Stomach (tissue), 9 donors: ENCODE results near the gene SYNC. TPM values are rescaled to one million over a fixed set of nuclear protein-coding genes. Genes with fewer than 3 reads are reported as not detected.
"Not testable (repeated sequence)": the region's sequence is repeated elsewhere in the genome, so short reads cannot be mapped to it uniquely, and the experiment has no call there.

Experiments used
- DNase-seq, 2 donors: peaks; one replicate each; pipeline versions ENCODE4 v3.0.0 to v3.0.0-alpha.2; 2013 to 2019
- H3K27ac ChIP-seq, 5 donors: fragments of 200-600 bp in 4 of 5; sonication (generic) in 4 of 5; one replicate each; pipeline ENCODE4 v1.5.1; 2013 to 2019; ENCODE audit warnings: mild to moderate bottlenecking in 1 of 5, moderate library complexity in 1 of 5
- H3K27me3 ChIP-seq, 3 donors: fragments of 200-600 bp; sonication (generic); one replicate each; pipeline ENCODE4 v1.5.1; 2017 to 2019; ENCODE audit warnings: mixed run types in 1 of 3
- H3K36me3 ChIP-seq, 4 donors: fragments of 200-600 bp; sonication (generic); 1 replicate in 3 of 4; 2 replicates in 1 of 4; pipeline ENCODE4 v1.5.1; 2016 to 2019
- H3K4me1 ChIP-seq, 4 donors: fragments of 200-600 bp; sonication (generic); one replicate each; pipeline ENCODE4 v1.5.1; 2016 to 2019
- H3K4me3 ChIP-seq, 4 donors: fragments of 200-600 bp; sonication (generic) in 3 of 4; one replicate each; pipeline ENCODE4 v1.5.1; 2016 to 2019; ENCODE audit warnings: mild to moderate bottlenecking in 1 of 4
- H3K9me3 ChIP-seq, 4 donors: fragments of 200-600 bp; sonication (generic); one replicate each; pipeline ENCODE4 v1.5.1; 2016 to 2019
- EP300 ChIP-seq: sonication (generic); formaldehyde crosslinking; IDR thresholded peaks from one replicate; pipeline ENCODE4 v1.6.1; 2017; ENCODE audit warnings: antibody characterized with exemption
- POLR2A ChIP-seq, 4 donors: fragments of 450-650 bp; IDR thresholded peaks; one replicate each; pipeline ENCODE4 v1.6.1; 2016; ENCODE audit warnings: antibody characterized with exemption in 4 of 4, control low read depth in 2 of 4, mild to moderate bottlenecking in 1 of 4, moderate library complexity in 1 of 4
- POLR2AphosphoS5 ChIP-seq, 3 donors: sonication (generic); formaldehyde crosslinking; IDR thresholded peaks; one replicate each; pipeline ENCODE4 v1.6.1; 2016; ENCODE audit warnings: antibody characterized with exemption in 3 of 3
- WGBS, 5 donors: extraction: QIAGEN DNeasy Blood & Tissue Kit in 3 of 5; methylation state at CpG; one replicate each; pipeline versions ENCODE4 v1.1.5 to v1.1.7; 2013 to 2018; 5-methylcytosine and 5-hydroxymethylcytosine counted together
- intact Hi-C: fragments of 100-400 bp; cut with DNase I; formaldehyde crosslinking; loops from one replicate; pipeline ENCODE4 v1.15.1; 2023; ENCODE audit warnings: low total_unique reads
- polyA plus RNA-seq, 3 donors: library from polyadenylated mRNA; stranded (reverse); fragments of 200-250 nt; gene quantifications; one replicate each; pipeline ENCODE4 v1.2.3, GENCODE V29; 2013
- total RNA-seq, 5 donors: library from RNA; depleted of rRNA; stranded (reverse); fragments of >200 nt; gene quantifications; one replicate each; pipeline versions ENCODE4 v1.1.0 to v1.2.3, GENCODE V29; 2014 to 2016
- TF ChIP-seq, protein P1 (sequence below), 7 experiments: fragments of 450-650 bp in 4 of 7; fragments of 200-600 bp in 3 of 7; sonication (generic) in 3 of 7; IDR thresholded peaks; one replicate each; pipeline ENCODE4 v1.5.1; 2016 to 2019; ENCODE audit warnings: antibody characterized with exemption in 7 of 7, control low read depth in 2 of 7, mild to moderate bottlenecking in 1 of 7
- donor health status: healthy with polysubstance abuse.
- donor health status: Bipolar disorder and iron deficiency.
- donor health status: healthy.

Gene SYNC
- total and polyA plus RNA-seq, 8 donors: 5.5 to 38.5 (median 14.0) TPM

DNA sequence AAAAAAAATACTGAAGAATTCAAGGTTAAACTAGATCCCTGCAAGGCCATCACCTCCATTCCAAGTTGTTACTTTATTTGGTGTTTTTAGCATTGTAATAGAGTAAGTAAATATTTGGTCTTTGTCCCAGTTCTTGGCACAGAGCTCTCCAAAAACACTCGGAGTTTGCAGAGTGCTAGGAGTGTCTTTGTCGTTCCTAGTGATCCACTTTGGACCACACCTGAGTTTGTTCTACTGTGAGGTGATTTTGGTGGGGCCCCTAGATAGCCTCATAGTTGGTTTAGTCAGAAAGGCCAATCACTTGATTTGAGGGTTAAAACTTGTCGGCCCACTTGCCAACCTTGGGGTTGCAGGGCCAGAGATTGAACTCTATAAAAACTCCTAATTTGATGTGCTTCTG, 25.6 kb downstream of the SYNC start:
- DNase-seq: no peak
- no peak overlapping the region for H3K4me3 ChIP-seq
- intact Hi-C loops: no loop called here
- H3K27me3 ChIP-seq: no peaks in the 10 kb centered on the region
- WGBS, 5 donors: 16 to 36% (median 20%) methylated on average over 3 of the region's 3 CpGs
- H3K27ac ChIP-seq: peak overlapping the region in 2 of 5 donors; percentile 3 to 43
- peaks cover 54 to 100% (median 96%) of the 10 kb centered on the region in 4 donors for H3K36me3 ChIP-seq
- peaks cover 2 to 25% (median 17%) of the 10 kb centered on the region in 4 donors for H3K4me1 ChIP-seq
- TF ChIP-seq POLR2A (IDR thresholded peaks at IDR 0.05) (no peak), EP300 (no peak), POLR2AphosphoS5 (IDR thresholded peaks at IDR 0.05) (no peak)
- TF ChIP-seq, protein P1, sequence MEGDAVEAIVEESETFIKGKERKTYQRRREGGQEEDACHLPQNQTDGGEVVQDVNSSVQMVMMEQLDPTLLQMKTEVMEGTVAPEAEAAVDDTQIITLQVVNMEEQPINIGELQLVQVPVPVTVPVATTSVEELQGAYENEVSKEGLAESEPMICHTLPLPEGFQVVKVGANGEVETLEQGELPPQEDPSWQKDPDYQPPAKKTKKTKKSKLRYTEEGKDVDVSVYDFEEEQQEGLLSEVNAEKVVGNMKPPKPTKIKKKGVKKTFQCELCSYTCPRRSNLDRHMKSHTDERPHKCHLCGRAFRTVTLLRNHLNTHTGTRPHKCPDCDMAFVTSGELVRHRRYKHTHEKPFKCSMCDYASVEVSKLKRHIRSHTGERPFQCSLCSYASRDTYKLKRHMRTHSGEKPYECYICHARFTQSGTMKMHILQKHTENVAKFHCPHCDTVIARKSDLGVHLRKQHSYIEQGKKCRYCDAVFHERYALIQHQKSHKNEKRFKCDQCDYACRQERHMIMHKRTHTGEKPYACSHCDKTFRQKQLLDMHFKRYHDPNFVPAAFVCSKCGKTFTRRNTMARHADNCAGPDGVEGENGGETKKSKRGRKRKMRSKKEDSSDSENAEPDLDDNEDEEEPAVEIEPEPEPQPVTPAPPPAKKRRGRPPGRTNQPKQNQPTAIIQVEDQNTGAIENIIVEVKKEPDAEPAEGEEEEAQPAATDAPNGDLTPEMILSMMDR (IDR thresholded peaks at IDR 0.05): no peak
- H3K9me3 ChIP-seq: no peaks in the 10 kb centered on the region

DNA sequence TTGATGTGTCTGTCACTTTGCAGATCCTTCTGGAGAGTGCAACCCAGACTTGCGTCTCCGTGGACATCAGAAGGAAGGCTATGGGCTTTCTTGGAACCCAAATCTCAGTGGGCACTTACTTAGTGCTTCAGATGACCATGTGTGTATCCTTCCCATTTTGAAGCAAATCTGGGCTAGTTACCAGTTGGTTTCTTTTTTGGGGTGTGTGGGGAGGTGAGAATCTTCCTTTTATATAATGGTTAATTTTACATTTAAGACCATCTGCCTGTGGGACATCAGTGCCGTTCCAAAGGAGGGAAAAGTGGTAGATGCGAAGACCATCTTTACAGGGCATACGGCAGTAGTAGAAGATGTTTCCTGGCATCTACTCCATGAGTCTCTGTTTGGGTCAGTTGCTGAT, 33.9 kb downstream of the SYNC start:
- H3K9me3 ChIP-seq, H3K4me3 ChIP-seq, H3K27me3 ChIP-seq, H3K27ac ChIP-seq, DNase-seq, intact Hi-C loops: not testable (repeated sequence)
- 92 to 97% (median 97%) methylated on average over 5 of the region's 5 CpGs for WGBS, 5 donors
- Histone ChIP-seq H3K36me3 (peaks cover 63 to 100% (median 99%) of the 10 kb centered on the region in 4 donors), H3K4me1 (peaks cover 0 to 27% (median 10%) of the 10 kb centered on the region in 4 donors)

DNA sequence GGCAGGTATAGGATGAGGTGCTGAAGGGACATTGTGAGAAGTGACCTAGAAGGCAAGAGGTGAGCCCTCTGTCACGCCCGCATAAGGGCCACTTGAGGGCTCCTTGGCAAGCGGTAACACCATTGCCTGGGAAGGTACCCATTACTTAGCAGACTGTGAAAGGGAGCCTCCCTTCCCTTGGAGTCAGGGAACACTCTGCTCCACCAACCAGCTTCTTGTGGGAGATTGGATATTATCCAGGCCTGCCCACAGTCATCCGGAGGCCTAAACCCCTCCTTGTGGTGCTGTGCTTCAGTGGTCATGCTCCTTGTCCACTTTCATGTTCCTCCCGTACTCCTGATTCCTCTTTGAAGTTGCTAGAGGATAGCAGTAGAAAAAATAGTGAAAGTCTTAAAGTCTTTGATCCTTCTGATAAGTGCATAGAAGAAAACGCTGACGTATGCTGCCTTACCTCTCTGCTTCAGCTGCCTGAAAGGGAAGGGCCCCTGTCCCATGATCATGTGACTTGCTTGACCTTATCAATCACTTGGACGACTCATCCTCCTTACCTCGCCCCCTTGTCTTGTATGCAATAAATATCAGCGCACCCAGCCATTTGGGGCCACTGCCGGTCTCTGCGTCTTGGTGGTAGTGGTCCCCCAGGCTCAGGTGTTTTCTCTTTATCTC, 35.5 kb downstream of the SYNC start:
- H3K27me3 ChIP-seq: no peaks in the 10 kb centered on the region
- TF ChIP-seq POLR2AphosphoS5 (IDR thresholded peaks at IDR 0.05): peak in 1 of 3 donors; percentile 28
- TF ChIP-seq, protein P1 (IDR thresholded peaks at IDR 0.05): no peak
- intact Hi-C loops: no loop called here
- H3K27ac ChIP-seq: peak overlapping the region in 1 of 5 donors; percentile 78
- no peak overlapping the region for H3K4me3 ChIP-seq
- H3K36me3 ChIP-seq: peaks cover 52 to 100% (median 99%) of the 10 kb centered on the region in 4 donors
- H3K4me1 ChIP-seq: peaks cover 0 to 27% (median 10%) of the 10 kb centered on the region in 4 donors
- no peaks in the 10 kb centered on the region for H3K9me3 ChIP-seq
- WGBS, 5 donors: 80 to 85% (median 84%) methylated on average over 12 of the region's 12 CpGs
- DNase-seq: peak in 1 of 2 donors; percentile 12

DNA sequence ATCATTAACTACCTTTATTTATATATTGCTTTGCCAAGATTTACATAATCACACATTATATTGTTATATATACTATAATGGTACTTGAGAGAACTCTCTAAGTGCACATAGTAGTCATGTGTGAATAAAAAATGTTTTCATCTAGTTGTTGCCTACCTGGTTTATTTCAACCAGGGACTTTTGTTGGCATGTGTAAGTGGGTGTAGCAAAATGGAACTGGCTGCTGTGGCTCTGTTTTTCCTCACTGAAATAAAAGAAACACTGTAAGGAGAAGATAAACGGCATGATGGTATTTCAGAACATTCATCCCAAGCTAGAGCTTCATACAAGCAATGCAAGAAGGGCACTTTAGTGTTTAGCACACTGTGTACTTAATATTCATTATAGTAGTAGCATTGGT, 36.7 kb downstream of the SYNC start:
- peaks cover 44 to 100% (median 99%) of the 10 kb centered on the region in 4 donors for H3K36me3 ChIP-seq
- peak in 2 of 3 donors; percentile 55 to 78 for TF ChIP-seq POLR2AphosphoS5 (IDR thresholded peaks at IDR 0.05)
- no peak for TF ChIP-seq EP300
- H3K27ac ChIP-seq: peak overlapping the region in 1 of 5 donors; percentile 78
- 25 to 58% (median 46%) methylated on average over 1 of the region's 1 CpG for WGBS, 5 donors
- no peaks in the 10 kb centered on the region for H3K9me3 ChIP-seq
- intact Hi-C loops: no loop called here
- H3K27me3 ChIP-seq: no peaks in the 10 kb centered on the region
- DNase-seq: peak in 1 of 2 donors; percentile 57
- no peak overlapping the region for H3K4me3 ChIP-seq
- H3K4me1 ChIP-seq: peaks cover 0 to 27% (median 10%) of the 10 kb centered on the region in 4 donors

DNA sequence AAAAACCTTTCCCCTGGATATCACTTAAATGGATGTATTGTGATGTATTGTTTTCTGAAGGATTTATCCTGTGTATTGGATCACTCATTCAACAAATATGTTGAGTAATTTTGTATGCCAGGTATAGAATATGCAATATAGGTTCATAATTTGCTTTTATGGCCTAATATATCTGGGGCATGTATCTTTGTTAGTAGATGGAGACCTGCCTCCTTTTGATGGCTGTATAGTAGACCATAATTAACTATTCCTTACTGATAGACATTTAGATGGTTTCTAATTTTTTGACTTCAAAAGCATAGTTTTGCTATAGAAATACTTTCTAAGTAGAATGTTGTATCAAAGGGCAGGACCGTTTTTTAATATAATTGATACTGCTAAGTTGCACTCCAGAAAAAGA, 43.0 kb downstream of the SYNC start:
- DNase-seq: no peak
- H3K9me3 ChIP-seq: no peaks in the 10 kb centered on the region
- 84 to 100% (median 89%) methylated on average over 1 of the region's 1 CpG for WGBS, 5 donors
- no peaks in the 10 kb centered on the region for H3K27me3 ChIP-seq
- no peak overlapping the region for H3K27ac ChIP-seq
- H3K4me3 ChIP-seq: no peak overlapping the region
- TF ChIP-seq POLR2AphosphoS5 (IDR thresholded peaks at IDR 0.05) (no peak), POLR2A (IDR thresholded peaks at IDR 0.05) (no peak), EP300 (no peak)
- TF ChIP-seq, protein P1 (IDR thresholded peaks at IDR 0.05): no peak
- H3K36me3 ChIP-seq: peaks cover 30 to 100% (median 98%) of the 10 kb centered on the region in 4 donors
- intact Hi-C loops: no loop called here
- peaks cover 12 to 37% (median 25%) of the 10 kb centered on the region in 4 donors for H3K4me1 ChIP-seq
